Right forelimb (tissue), 1 donor: ENCODE measurements around the gene KRTAP9-8.
"Not testable (repeated sequence)": the region's sequence is repeated elsewhere in the genome, so short reads cannot be mapped to it uniquely, and the experiment has no call there.

Source experiments
- DNase-seq: peaks from one replicate; pipeline ENCODE4 v3.0.0-alpha.2; 2018

KRTAP9-8 gene

DNA sequence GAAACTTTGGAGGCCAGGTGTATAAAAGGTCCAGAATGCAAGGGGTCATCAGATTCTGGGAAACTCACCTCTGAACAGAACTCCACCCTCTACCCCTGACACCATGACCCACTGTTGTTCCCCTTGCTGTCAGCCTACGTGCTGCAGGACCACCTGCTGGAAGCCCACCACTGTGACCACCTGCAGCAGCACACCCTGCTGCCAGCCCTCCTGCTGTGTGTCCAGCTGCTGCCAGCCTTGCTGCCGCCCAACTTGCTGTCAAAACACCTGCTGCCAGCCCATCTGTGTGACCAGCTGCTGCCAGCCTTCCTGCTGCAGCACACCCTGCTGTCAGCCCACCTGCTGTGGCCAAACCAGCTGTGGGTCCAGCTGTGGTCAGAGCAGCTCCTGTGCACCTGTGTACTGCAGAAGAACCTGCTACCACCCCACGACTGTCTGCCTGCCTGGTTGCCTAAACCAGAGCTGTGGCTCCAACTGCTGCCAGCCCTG is at the start of gene KRTAP9-8:
Gene KRTAP9-8, plus strand, starts transcription at position 51 of the 489 bp plus-strand sequence. Its CDS starts 53 bp downstream, at position 104.
- DNase-seq = not testable (repeated sequence)

DNA sequence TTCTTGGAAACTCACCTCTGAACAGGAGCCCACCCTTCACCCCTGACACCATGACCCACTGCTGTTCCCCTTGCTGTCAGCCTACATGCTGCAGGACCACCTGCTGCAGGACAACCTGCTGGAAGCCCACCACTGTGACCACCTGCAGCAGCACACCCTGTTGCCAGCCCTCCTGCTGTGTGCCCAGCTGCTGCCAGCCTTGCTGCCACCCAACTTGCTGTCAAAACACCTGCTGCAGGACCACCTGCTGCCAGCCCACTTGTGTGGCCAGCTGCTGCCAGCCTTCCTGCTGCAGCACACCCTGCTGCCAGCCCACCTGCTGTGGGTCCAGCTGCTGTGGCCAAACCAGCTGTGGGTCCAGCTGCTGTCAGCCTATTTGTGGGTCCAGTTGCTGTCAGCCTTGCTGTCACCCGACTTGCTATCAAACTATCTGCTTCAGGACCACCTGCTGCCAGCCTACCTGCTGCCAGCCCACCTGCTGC is 47.9 kb upstream of the KRTAP9-8 start, which contains the start of gene KRTAP9-1:
Gene KRTAP9-1, plus strand, starts transcription at position 51 of the 482 bp plus-strand sequence. Its CDS starts 0 bp downstream, at position 51.
- DNase-seq = not testable (repeated sequence)

DNA sequence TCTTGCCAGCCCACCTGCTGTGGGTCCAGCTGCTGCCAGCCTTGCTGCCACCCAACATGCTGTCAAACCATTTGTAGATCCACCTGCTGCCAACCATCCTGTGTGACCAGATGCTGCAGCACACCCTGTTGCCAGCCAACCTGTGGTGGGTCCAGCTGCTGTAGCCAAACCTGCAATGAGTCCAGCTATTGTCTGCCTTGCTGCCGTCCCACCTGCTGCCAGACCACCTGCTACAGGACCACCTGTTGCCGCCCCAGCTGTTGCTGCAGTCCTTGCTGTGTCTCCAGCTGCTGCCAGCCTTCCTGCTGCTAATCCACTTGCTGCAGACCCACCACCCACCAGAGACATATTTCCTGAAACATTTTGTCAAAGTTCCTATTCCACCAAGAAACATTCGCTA is 47.5 kb upstream of the KRTAP9-8 start:
- no peak for DNase-seq

- no peak for DNase-seq
These were observed 41.7 kb upstream of the KRTAP9-8 start for GRCh38 chr17:41196068-41196467.

DNA sequence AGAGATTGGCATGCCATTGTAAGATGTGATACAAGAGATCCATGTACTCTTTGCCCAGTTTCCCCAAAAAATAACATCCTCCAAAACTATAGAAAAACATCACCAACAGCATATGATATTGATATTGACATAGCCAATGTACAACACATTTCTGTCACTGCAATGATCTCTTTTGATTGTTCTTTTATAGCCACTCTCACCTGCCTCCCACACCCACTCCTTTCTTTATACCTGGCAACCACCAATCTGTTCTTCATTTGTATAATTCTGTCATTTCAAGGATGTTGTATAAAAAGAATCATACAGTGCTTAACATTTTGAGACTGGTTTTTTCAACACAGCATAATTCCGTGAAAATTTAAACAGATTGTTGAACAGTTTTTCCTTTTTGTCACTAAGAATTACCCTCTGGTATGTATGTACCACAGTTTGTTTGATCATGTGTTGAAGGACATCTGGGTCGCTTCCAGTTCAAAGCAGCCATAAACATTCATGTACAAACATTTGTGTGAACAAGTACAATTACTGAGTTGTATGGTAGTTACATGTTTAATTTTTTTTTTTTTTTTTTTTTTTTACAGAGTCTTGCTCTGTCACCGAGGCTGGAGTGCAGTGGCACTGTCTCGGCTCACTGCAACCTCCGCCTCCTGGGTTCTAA is 38.2 kb upstream of the KRTAP9-8 start:
- DNase-seq = no peak

- no peak for DNase-seq
These were observed 25.8 kb upstream of the KRTAP9-8 start for GRCh38 chr17:41211845-41212466.

DNA sequence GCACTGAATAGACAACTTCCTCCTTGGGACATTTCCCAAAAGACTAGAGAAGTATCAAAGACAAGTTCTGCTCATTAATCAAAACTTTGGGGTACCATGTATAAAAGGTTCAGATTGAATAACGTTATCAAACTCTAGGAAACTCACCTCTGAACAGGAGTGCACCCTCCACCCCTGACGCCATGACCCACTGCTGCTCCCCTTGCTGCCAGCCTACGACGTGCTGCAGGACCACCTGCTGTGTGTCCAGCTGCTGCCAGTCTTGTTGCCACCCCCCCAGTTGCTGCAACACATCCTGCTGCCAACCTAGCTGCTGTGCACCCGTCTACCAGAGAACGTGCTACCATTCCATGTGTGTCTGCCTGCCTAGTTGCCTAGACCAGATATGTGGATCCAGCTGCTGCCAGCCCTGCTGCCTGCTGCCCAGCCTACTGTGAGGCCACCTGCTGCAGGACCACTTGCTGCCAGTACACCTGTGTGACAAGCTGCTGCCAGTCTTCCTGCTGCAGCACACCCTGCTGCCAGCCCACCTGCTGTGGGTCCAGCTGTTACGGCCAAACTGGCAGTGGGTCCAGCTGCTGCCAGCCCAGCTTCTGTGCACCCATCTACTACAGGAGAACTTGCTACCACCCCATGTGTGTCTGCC is 25.2 kb upstream of the KRTAP9-8 start:
- DNase-seq = no peak

- no peak for DNase-seq
These were observed 22.1 kb upstream of the KRTAP9-8 start for GRCh38 chr17:41215681-41216080.

- DNase-seq = no peak
These were observed 14.0 kb upstream of the KRTAP9-8 start for GRCh38 chr17:41223821-41224220.

DNA sequence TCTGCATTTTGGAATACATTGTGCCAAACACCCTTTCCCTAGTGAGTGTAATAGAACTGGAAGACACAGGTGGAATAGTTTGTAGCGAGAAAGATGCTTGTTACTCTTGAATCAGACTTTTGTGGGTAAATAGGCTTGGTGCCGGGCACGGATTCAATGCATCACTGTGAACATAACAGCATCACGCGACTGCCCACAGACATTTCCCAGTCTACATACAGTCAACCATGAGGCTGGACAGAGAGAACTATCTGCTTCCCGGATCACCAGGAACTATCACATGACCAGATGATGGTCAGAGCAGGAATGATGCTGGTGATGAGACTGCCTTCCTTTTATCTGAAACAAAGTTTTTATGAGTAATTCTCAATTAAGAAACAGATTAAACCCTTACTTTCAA is 11.7 kb upstream of the KRTAP9-8 start:
- no peak for DNase-seq

GRCh38 chr17:41226598-41227095 is 11.2 kb upstream of the KRTAP9-8 start, which contains the start of gene KRTAP9-2:
Gene KRTAP9-2 (plus strand): TSS chr17:41226648. CDS start chr17:41226655, 7 bp downstream.
- DNase-seq = not testable (repeated sequence)

- no peak for DNase-seq
These were observed 7.7 kb upstream of the KRTAP9-8 start for GRCh38 chr17:41230094-41230493.

GRCh38 chr17:41231731-41232130 is 6.1 kb upstream of the KRTAP9-8 start:
- DNase-seq = no peak

GRCh38 chr17:41232399-41233105 is 5.2 kb upstream of the KRTAP9-8 start, which contains the start of gene KRTAP9-3:
Gene KRTAP9-3 (plus strand): TSS chr17:41232449. CDS start chr17:41232502, 53 bp downstream.
- DNase-seq = not testable (repeated sequence)

DNA sequence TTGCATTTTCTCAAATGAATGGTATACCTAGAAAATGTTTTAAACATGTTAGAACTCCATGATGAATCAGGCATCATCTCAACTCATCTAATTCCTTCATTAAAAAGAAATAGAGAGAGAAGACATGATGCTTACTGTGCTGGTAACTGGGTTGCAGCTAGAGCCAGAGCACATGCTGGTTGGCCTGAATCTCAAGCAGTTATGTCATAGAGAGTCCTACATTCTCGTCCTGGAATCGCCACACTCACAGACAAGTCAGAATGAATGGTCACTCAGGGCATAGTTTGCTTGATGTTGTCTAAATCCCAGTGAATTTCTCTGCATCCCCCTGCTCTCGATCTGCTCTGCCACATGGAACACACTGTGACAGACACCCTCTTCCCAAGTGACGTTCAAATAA is 683 bp upstream of the KRTAP9-8 start:
- not testable (repeated sequence) for DNase-seq

DNA sequence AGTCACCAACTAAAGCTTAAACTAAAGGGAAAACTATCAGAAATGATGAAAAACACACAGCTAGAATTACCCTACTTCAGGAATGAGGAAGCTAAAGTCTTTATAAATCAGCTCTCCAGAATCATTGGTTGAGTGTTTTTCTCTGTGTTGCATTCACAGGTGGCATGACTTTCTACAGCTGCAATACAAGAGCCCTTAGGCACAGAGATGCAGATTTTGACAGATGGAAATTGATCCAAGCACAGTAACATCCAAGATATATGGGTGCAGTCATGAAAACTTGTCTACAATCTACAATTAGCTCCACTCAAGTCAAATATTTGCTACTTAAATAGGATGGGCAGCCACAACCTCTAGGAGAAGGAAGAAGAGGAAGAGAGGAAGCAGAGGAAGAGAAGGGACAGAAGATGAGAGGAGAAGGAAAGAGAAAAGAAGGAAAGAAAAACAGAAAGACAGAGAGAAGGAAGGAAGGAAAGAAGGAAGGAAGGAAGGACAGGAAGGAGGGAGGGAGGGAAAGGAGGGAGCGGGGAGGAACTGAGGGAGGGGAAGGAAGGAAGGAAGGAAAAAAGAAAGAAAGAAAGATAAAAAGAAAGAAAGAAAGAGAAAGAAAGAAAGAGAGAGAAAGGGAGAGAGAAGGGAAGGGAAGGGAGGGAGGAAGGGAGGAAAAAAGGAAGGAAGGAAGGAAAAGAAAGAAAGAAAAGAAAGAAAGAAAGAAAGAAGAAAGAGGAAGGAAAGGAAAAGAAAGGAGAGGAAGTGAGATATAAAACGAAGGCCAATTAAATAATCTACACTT is 9.4 kb downstream of the KRTAP9-8 start:
- not testable (repeated sequence) for DNase-seq

DNA sequence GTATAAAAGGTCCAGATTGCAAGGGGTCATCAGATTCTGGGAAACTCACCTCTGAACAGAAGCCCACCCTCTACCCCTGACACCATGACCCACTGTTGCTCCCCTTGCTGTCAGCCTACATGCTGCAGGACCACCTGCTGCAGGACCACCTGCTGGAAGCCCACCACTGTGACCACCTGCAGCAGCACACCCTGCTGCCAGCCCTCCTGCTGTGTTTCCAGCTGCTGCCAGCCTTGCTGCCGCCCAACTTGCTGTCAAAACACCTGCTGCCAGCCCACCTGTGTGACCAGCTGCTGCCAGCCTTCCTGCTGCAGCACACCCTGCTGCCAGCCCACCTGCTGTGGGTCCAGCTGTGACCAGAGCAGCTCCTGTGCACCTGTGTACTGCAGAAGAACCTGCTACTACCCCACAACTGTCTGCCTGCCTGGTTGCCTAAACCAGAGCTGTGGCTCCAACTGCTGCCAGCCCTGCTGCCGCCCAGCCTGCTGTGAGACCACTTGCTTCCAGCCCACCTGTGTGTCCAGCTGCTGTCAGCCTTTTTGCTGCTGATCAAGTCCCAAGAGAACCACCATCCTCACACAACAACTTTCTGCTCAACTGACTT is 11.9 kb downstream of the KRTAP9-8 start, which contains the start of gene KRTAP9-4:
Gene KRTAP9-4, plus strand, starts transcription at position 51 of the 604 bp plus-strand sequence. Its CDS starts 34 bp downstream, at position 85.
- DNase-seq = not testable (repeated sequence)

DNA sequence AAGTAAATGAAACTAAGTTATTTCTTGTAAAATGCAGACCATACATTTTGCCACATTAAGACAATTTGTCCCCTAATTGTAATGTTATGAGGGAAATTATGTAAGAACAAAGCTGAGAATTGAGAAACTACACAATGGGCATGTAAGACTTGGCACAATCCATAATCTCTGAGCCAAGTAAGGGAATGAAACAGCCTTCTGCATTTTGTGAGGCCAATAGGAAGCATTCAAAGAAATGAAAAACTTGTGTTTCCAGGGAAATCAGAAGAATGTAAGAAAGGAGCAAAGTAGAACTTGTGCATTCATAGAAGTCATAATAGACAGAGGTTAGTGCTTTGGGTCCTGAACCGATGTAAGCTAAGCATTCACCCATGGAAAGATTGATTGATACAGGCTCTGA is 13.5 kb downstream of the KRTAP9-8 start:
- DNase-seq = no peak

DNA sequence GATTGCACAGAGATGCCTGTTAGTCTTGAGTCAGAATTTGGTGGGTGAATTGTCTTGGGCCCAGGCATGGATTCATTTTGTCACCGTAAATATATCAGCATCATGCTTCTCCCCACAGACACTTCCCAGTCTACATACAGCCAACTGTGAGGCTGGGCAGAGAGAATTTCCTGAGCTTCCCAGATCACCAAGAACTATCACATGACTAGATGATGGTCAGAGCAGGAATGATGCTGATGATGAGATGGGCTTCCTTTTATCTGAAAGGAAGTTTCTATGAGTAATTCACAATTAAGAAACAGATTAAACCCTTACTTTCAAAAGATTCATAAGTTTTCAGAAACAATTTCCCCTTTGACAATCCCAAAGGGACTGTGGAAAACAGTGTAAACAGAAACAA is 17.1 kb downstream of the KRTAP9-8 start:
- DNase-seq = no peak

DNA sequence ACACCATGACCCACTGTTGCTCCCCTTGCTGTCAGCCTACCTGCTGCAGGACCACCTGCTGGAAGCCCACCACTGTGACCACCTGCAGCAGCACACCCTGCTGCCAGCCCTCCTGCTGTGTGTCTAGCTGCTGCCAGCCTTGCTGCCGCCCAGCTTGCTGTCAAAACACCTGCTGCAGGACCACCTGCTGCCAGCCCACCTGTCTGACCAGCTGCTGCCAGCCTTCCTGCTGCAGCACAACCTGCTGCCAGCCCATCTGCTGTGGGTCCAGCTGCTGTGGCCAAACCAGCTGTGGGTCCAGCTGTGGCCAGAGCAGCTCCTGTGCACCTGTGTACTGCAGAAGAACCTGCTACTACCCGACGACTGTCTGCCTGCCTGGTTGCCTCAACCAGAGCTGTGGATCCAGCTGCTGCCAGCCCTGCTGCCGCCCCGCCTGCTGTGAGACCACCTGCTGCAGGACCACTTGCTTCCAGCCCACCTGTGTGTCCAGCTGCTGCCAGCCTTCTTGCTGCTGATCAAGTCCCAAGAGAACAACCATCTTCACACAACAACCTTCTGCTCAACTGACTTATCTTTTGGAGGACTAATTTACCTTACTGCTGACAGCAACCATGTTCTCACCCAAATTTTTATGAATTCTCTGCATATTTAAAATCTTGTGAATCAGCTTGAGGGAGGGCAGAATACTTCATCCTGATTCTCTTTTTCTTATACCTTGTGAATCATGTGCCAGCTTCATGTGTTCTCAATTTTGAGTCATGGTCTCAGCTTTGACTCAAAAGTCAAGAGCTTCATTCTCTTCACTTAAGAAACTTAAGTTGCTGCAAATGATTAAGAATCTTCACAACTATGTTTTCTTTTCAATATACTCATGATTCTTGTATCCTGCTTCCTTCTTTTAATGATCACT is 17.8 kb downstream of the KRTAP9-8 start, which contains the start of gene KRTAP9-9:
Gene KRTAP9-9, plus strand, starts transcription at position 4 of the 910 bp plus-strand sequence.
- DNase-seq = not testable (repeated sequence)
